Measurements from ENCODE around the gene KLHL33.

KLHL33 gene

GRCh38 chr14:20416223-20416622 is 19.7 kb downstream of the KLHL33 start (continued):
- TF ChIP-seq PRDM2 (tag by site-specific recombination; IDR thresholded peaks at IDR 0.05; ENCODE audit: borderline replicate concordance) (no peak), RBAK (tag by site-specific recombination; IDR thresholded peaks at IDR 0.05) (no peak), ZNF112 (tag by site-specific recombination; IDR thresholded peaks at IDR 0.05) (no peak), ZNF792 (tag by site-specific recombination; IDR thresholded peaks at IDR 0.05) (no peak), ZNF266 (tag by site-specific recombination; IDR thresholded peaks at IDR 0.05; ENCODE audit: low read depth) (no peak), ZNF341 (tag by site-specific recombination; IDR thresholded peaks at IDR 0.05; ENCODE audit: low read depth) (no peak), ZNF785 (tag by site-specific recombination; IDR thresholded peaks at IDR 0.05) (no peak), ZNF521 (tag by site-specific recombination; IDR thresholded peaks at IDR 0.05) (no peak)

- Histone ChIP-seq H3K4me3 (ENCODE audit: low read depth, low read length) (no peak overlapping the region), H3K4me1 (ENCODE audit: control insufficient read depth, insufficient read depth, low read length) (peaks cover 16% of the 10 kb centered on the region), H3K27ac (ENCODE audit: extremely low read depth, low read depth, low read length) (no peak overlapping the region), H3K36me3 (ENCODE audit: control insufficient read depth in 2 of 2, insufficient read depth in 1 of 2, low read length in 2 of 2) (no peaks in the 10 kb centered on the region), H3K9me3 (ENCODE audit: control insufficient read depth, insufficient read depth, low read depth, low read length) (no peaks in the 10 kb centered on the region)
- ChIA-PET CTCF (interaction anchor here (0.6 to 2.8 kb wide), 24 partner anchors 8 to 227 kb away, joined by 3 to 21 read pairs (median 4); partner anchors contain the start of genes PARP2 and PIP4P1), POLR2A (interaction anchor here (0.6 to 3.1 kb wide), 5 partner anchors 9 to 192 kb away, joined by 3 to 18 read pairs (median 3); partner anchors contain the start of genes APEX1, OSGEP, PARP2 and PIP4P1)
- no peak for TF ChIP-seq GFI1B (tag by site-specific recombination; IDR thresholded peaks at IDR 0.05)
- no peak for TF ChIP-seq SP7 (tag by site-specific recombination; IDR thresholded peaks at IDR 0.05)
- TF ChIP-seq HOXD13 (CRISPR knock-in tag; IDR thresholded peaks at IDR 0.05; ENCODE audit: borderline replicate concordance), result no peak
- TF ChIP-seq ZFP69B (tag by site-specific recombination; IDR thresholded peaks at IDR 0.05), result 0 out of 2 replicates have a peak, but pooled peaks have one; percentile 24
- no peak for TF ChIP-seq ZBTB6 (tag by site-specific recombination; IDR thresholded peaks at IDR 0.05)
- TF ChIP-seq KLF16 (tag by site-specific recombination; IDR thresholded peaks at IDR 0.05), result no peak
- TF ChIP-seq ZNF785 (tag by site-specific recombination; IDR thresholded peaks at IDR 0.05), result no peak
- no peak for TF ChIP-seq KLF17 (tag by site-specific recombination; IDR thresholded peaks at IDR 0.05)
- no peak for TF ChIP-seq ZBTB44 (tag by site-specific recombination; IDR thresholded peaks at IDR 0.05)
- no peak for TF ChIP-seq ZNF830 (tag by site-specific recombination; IDR thresholded peaks at IDR 0.05; ENCODE audit: low read depth)
- TF ChIP-seq ZNF544 (tag by site-specific recombination; IDR thresholded peaks at IDR 0.05), result no peak
- TF ChIP-seq TSHZ1 (tag by site-specific recombination; IDR thresholded peaks at IDR 0.05; ENCODE audit: borderline replicate concordance), result no peak
- peak; percentile 32; the same call in 1 of the 2 replicates for TF ChIP-seq ZBTB17 (tag by site-specific recombination; IDR thresholded peaks at IDR 0.05)
- TF ChIP-seq ZNF449 (tag by site-specific recombination; IDR thresholded peaks at IDR 0.05), result no peak
- no peak for TF ChIP-seq GLIS1 (tag by site-specific recombination; IDR thresholded peaks at IDR 0.05)
Measured at GRCh38 chr14:20415782-20416206, 20.2 kb downstream of the KLHL33 start.
